GM21528 (cell line): ENCODE measurements around the gene USP38.
"Not testable (repeated sequence)": the region's sequence is repeated elsewhere in the genome, so short reads cannot be mapped to it uniquely, and the experiment has no call there.

ENCODE experiments used
- ATAC-seq: cut with Tn5 transposase; IDR thresholded peaks from one replicate; pipeline ENCODE4 v1.9.1; 2021; ENCODE audit warnings: mild to moderate bottlenecking, moderate library complexity; ENCODE audit not compliant: unreplicated experiment, low FRiP score

Gene USP38

DNA sequence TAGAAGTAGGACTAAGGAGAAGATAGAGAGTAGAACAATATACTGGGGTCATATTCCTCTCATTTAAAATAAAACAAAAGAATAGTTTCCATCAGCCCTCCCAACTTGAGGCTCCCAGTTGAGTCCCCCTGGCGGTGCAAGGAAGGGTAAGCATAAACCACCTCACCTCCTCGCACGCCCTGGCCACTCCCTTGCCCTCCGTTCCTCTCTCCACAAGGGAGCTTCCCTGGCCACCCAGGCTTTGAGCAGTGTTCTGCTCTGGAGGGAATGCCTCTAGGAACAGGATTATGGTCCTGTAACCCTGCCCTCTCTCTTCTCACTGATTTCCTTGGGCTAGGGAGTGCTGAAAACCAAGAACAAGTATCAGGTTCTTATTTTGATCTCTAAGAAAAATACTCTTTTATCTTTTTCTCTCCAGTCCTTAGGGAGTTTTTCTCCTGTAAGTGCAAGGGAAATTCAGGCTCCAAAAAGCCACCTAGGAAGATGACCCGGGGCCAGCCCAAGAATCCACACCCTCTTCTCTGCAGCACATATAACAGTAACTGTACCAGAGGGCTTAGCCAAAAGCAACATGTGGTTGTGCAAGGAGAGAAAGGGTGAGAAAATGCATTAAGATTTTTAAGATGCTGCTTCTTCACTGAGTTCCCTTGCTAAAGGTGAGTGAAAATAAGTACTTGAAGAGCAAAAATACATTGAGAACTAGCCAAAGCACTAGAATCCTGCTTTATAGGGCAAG lies 69.9 kb downstream of the USP38 start:
- no peak for ATAC-seq

DNA sequence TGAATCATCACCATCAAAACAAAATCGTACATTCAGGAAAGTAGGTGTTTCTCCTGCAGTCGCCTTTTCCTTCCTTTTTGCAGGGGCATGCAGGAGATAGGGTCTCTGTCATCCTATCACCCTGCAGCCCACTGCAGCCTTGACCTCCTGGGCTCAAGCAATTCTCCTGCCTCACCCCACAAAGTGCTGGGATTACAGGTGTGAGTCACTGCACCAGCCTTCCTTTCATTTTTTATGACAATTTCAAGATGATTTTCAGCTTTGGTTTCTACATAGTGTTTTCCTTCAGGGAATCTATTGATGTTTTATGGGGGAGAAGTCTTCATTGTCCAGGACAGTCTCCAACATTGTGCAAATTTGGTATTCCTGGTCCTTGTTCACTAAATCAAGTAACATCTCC lies 71.7 kb downstream of the USP38 start:
- ATAC-seq = no peak

- no peak for ATAC-seq
Observed at GRCh38 chr4:143257356-143257755, 72.6 kb downstream of the USP38 start.

DNA sequence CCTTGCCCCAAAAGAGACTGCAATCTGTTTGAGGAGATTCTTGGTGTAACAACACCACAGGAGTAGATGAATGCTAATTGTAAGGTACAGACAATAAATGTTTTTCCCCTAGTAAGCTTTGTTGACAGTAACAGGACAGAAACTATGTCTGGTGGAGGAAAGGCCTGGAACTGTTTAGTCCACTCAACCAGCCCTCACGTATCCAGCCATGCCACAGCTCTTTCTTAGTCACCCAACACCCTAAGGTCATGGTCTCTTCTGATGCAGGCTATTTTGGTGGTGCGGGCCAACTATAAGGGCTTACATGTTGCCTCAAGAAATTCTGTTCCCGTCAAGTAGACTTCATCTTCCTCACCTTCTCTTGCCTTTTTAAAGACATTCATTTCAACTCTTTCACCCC lies 76.0 kb downstream of the USP38 start:
- no peak for ATAC-seq

GRCh38 chr4:143262838-143263237 lies 78.1 kb downstream of the USP38 start:
- ATAC-seq = no peak

DNA sequence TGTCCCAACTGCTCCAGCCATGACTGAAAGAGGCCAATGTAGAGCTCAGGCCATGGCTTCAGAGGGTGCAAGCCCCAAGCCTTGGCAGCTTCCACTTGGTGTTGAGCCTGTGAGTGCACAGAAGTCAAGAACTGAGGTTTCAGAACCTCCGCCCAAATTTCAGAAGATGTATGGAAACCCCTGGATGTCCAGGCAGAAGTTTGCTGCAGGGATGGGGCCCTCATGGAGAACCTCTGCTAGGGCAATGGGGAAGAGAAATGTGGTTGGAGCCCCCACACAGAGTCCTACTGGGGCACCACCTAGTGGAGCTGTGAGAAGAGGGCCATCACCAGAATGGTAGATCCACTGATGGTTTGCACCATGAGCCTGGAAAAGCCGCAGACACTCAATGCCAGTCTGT lies 83.0 kb downstream of the USP38 start:
- ATAC-seq = not testable (repeated sequence)

DNA sequence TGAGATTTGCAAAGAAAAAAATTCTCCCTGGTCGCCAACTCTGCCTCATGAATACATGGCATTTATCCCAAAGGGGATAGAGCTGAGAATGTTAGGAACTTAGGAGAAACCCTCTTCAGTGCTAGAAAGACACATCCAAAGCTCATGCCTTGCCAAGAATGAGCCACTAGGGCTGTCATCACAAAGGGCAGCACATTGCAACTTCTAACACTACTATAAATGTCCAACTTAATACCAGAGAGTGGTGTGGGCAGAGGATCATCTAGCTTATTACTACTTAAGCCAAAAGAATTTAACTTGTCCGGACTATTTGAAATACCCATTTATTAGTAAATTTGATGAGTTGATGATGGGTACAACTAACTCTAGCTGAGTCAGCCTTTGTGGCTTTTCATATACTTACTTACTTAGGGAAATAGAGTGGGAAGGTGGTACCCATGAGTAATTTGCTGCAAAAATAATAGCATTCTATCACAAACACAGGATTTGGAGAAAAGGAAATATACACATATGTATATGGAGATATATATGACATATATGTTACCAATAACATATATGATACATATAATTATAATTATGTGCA lies 85.6 kb downstream of the USP38 start:
- no peak for ATAC-seq
